NB4 (cell line): Measurements from ENCODE around the gene LGI4.

Experiments
- POLR2A ChIP-seq: IDR thresholded peaks from 2 replicates; pipeline ENCODE4 v1.6.1; 2011; ENCODE audit warnings: mild to moderate bottlenecking; ENCODE audit not compliant: insufficient read length; ENCODE audit errors: extremely low read depth
- TF ChIP-seq, protein P1 (sequence below): IDR thresholded peaks from one replicate; pipeline ENCODE4 v1.5.1; 2012; ENCODE audit warnings: low read depth, low read length

DNA sequence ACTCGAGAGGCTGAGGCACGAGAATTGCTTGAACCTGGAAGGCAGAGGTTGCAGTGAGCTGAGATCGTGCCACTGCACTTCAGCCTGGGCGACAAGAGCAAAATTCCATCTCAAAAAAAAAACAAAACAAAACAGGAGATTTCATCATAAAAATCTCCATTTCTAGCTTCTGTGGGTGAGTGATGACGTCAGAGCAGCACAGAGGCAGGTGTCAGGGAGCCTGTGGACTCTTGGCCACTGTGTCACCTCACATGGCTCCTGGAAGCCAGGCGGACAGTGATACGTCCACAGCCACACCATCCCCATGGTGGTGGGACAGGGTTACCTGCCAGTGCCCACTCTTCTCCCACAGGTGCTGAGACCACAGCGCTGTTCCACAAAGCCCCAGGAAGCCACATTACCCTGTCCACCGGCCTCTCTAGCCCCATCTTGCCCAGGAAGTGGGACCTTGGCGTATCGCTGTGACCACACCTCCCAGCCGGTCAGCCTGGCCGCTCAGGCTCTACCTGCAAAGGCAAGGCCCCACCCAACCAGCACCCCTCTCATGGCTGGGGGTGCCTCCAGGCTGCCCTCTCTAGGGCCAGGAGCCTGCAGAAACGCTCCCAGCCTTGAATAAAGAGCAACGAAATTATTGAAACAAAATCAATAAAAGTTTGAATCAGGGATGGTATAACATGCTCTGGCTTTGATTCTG lies 21.7 kb downstream of the LGI4 start:
- TF ChIP-seq, protein P1, sequence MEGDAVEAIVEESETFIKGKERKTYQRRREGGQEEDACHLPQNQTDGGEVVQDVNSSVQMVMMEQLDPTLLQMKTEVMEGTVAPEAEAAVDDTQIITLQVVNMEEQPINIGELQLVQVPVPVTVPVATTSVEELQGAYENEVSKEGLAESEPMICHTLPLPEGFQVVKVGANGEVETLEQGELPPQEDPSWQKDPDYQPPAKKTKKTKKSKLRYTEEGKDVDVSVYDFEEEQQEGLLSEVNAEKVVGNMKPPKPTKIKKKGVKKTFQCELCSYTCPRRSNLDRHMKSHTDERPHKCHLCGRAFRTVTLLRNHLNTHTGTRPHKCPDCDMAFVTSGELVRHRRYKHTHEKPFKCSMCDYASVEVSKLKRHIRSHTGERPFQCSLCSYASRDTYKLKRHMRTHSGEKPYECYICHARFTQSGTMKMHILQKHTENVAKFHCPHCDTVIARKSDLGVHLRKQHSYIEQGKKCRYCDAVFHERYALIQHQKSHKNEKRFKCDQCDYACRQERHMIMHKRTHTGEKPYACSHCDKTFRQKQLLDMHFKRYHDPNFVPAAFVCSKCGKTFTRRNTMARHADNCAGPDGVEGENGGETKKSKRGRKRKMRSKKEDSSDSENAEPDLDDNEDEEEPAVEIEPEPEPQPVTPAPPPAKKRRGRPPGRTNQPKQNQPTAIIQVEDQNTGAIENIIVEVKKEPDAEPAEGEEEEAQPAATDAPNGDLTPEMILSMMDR = no peak
- TF ChIP-seq POLR2A = no peak
